Measurements from ENCODE around the gene ANG.

DNA sequence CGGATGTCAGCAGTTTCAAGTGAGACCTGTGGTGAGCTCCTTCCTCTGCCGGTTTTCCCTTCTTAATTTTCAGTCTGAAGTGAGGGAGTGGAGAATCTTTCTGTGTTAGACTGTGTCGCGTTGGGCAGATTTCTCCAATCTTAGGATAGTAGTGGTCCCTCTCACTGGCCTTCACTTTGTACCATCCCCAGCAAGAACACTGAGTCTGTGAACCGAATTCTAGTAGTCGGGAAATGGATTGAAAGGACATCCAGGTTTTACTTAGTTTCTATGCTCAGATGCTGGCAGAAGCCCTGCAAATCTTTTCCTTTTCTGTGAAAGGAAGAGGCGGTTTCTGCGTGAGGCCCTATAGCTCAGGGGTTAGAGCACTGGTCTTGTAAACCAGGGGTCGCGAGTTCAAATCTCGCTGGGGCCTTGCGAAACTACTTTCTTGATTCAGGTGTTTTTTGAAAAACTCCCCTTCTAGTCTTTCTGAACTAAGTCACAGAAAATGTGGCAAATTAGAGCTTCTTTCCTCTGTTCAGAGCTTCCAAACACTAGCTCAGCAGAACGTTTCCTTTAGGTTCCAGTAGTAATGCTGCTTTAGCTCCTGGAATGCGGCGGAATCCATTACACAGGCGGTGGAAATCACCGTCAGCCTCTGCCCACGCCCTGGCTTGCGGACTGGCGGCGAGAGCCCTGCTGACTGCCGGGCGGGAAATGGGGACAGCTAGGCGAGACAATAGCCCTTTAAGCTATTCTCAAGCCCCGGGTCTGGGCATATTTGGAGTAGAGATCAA lies 7.0 kb upstream of the ANG start:
- TF ChIP-seq REST (tag by site-specific recombination; IDR thresholded peaks at IDR 0.05) (no peak), ZNF768 (tag by site-specific recombination; IDR thresholded peaks at IDR 0.05) (no peak), ZNF701 (tag by site-specific recombination; IDR thresholded peaks at IDR 0.05) (no peak), ZSCAN18 (tag by site-specific recombination; IDR thresholded peaks at IDR 0.05) (no peak), ZNF660 (tag by site-specific recombination; IDR thresholded peaks at IDR 0.05) (peak; percentile 85), KLF10 (tag by site-specific recombination; IDR thresholded peaks at IDR 0.05) (peak; percentile 76), ZSCAN16 (tag by site-specific recombination; IDR thresholded peaks at IDR 0.05) (no peak), ZNF138 (tag by site-specific recombination; IDR thresholded peaks at IDR 0.05; ENCODE audit: borderline replicate concordance) (no peak), ZNF202 (tag by site-specific recombination; IDR thresholded peaks at IDR 0.05; ENCODE audit: borderline replicate concordance) (no peak), MEIS1 (CRISPR knock-in tag; IDR thresholded peaks at IDR 0.05; ENCODE audit: borderline replicate concordance) (no peak)
- TF ChIP-seq, protein P1, sequence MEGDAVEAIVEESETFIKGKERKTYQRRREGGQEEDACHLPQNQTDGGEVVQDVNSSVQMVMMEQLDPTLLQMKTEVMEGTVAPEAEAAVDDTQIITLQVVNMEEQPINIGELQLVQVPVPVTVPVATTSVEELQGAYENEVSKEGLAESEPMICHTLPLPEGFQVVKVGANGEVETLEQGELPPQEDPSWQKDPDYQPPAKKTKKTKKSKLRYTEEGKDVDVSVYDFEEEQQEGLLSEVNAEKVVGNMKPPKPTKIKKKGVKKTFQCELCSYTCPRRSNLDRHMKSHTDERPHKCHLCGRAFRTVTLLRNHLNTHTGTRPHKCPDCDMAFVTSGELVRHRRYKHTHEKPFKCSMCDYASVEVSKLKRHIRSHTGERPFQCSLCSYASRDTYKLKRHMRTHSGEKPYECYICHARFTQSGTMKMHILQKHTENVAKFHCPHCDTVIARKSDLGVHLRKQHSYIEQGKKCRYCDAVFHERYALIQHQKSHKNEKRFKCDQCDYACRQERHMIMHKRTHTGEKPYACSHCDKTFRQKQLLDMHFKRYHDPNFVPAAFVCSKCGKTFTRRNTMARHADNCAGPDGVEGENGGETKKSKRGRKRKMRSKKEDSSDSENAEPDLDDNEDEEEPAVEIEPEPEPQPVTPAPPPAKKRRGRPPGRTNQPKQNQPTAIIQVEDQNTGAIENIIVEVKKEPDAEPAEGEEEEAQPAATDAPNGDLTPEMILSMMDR (tag by site-specific recombination; IDR thresholded peaks at IDR 0.05), result no peak
- TF ChIP-seq, protein P2, sequence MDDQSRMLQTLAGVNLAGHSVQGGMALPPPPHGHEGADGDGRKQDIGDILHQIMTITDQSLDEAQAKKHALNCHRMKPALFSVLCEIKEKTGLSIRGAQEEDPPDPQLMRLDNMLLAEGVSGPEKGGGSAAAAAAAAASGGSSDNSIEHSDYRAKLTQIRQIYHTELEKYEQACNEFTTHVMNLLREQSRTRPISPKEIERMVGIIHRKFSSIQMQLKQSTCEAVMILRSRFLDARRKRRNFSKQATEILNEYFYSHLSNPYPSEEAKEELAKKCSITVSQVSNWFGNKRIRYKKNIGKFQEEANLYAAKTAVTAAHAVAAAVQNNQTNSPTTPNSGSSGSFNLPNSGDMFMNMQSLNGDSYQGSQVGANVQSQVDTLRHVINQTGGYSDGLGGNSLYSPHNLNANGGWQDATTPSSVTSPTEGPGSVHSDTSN (CRISPR knock-in tag; IDR thresholded peaks at IDR 0.05), result no peak
- TF ChIP-seq, protein P3, sequence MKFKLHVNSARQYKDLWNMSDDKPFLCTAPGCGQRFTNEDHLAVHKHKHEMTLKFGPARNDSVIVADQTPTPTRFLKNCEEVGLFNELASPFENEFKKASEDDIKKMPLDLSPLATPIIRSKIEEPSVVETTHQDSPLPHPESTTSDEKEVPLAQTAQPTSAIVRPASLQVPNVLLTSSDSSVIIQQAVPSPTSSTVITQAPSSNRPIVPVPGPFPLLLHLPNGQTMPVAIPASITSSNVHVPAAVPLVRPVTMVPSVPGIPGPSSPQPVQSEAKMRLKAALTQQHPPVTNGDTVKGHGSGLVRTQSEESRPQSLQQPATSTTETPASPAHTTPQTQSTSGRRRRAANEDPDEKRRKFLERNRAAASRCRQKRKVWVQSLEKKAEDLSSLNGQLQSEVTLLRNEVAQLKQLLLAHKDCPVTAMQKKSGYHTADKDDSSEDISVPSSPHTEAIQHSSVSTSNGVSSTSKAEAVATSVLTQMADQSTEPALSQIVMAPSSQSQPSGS (tag by site-specific recombination; IDR thresholded peaks at IDR 0.05; ENCODE audit: low read depth), result no peak
